Loucy (cell line): ENCODE results near the gene EXOSC7.

Experiments used
- H2AFZ ChIP-seq: fragments of 200-600 bp; sonication (generic); 2 replicates; pipeline ENCODE4 v1.6.0; 2016; ENCODE audit warnings: antibody characterized with exemption, mild to moderate bottlenecking, low read length, moderate library complexity
- H3F3A ChIP-seq: fragments of 200-600 bp; 2 replicates; pipeline ENCODE4 v1.6.0; 2016; ENCODE audit warnings: antibody characterized with exemption, low read depth, mild to moderate bottlenecking
- H3K27me3 ChIP-seq: fragments of 200-600 bp; sonication (generic); 2 replicates; pipeline ENCODE4 v1.6.1; 2014; ENCODE audit warnings: low read length, mild to moderate bottlenecking; ENCODE audit not compliant: insufficient read depth, poor library complexity, severe bottlenecking
- H3K36me3 ChIP-seq: fragments of 200-600 bp; sonication (generic); 2 replicates; pipeline ENCODE4 v1.6.1; 2016; ENCODE audit warnings: low read length; ENCODE audit not compliant: insufficient read depth
- H3K4me1 ChIP-seq: fragments of 200-600 bp; sonication (generic); 2 replicates; pipeline ENCODE4 v1.5.1; 2014; ENCODE audit warnings: low read length, mild to moderate bottlenecking; ENCODE audit not compliant: insufficient read depth, poor library complexity, severe bottlenecking
- H3K4me2 ChIP-seq: fragments of 200-600 bp; sonication (generic); 2 replicates; pipeline ENCODE4 v1.6.0; 2014; ENCODE audit warnings: antibody characterized with exemption, low read length, low read depth, mild to moderate bottlenecking; ENCODE audit not compliant: poor library complexity, severe bottlenecking
- H3K4me3 ChIP-seq: fragments of 200-600 bp; sonication (generic); 2 replicates; pipeline ENCODE4 v1.5.1; 2014; ENCODE audit warnings: low read length, mild to moderate bottlenecking, mixed read lengths; ENCODE audit not compliant: poor library complexity, severe bottlenecking
- H3K79me2 ChIP-seq: fragments of 200-600 bp; sonication (generic); 2 replicates; pipeline ENCODE4 v1.6.1; 2014; ENCODE audit warnings: low read length; ENCODE audit not compliant: insufficient read depth
- H3K9ac ChIP-seq: fragments of 200-600 bp; sonication (generic); 2 replicates; pipeline ENCODE4 v1.6.0; 2014; ENCODE audit warnings: mild to moderate bottlenecking, low read depth, low read length, moderate library complexity; ENCODE audit not compliant: poor library complexity, severe bottlenecking
- H3K9me2 ChIP-seq: fragments of 200-600 bp; sonication (generic); replicated peaks from 2 replicates; pipeline ENCODE4 v1.6.1; 2016; ENCODE audit warnings: low read depth, low read length, mixed read lengths
- H3K9me3 ChIP-seq: fragments of 200-600 bp; sonication (generic); 2 replicates; pipeline ENCODE4 v1.6.1; 2014; ENCODE audit warnings: mild to moderate bottlenecking, antibody characterized with exemption, low read length, low read depth; ENCODE audit not compliant: insufficient read depth
- H4K20me1 ChIP-seq: fragments of 200-600 bp; sonication (generic); 2 replicates; pipeline ENCODE4 v1.6.0; 2014; ENCODE audit warnings: antibody characterized with exemption, low read length, mild to moderate bottlenecking; ENCODE audit not compliant: insufficient read depth, poor library complexity, severe bottlenecking
- EZH2phosphoT487 ChIP-seq: fragments of 200-600 bp; IDR thresholded peaks from 2 replicates; pipeline ENCODE4 v1.6.1; 2018; ENCODE audit warnings: antibody characterized with exemption, mild to moderate bottlenecking, moderate library complexity, borderline replicate concordance
- TF ChIP-seq, protein P1 (sequence below): fragments of 200-600 bp; sonication (generic); conservative IDR thresholded peaks from 2 replicates; pipeline ENCODE4 v1.5.1; 2014; ENCODE audit warnings: mild to moderate bottlenecking, antibody characterized with exemption, low read length

EXOSC7 gene

DNA sequence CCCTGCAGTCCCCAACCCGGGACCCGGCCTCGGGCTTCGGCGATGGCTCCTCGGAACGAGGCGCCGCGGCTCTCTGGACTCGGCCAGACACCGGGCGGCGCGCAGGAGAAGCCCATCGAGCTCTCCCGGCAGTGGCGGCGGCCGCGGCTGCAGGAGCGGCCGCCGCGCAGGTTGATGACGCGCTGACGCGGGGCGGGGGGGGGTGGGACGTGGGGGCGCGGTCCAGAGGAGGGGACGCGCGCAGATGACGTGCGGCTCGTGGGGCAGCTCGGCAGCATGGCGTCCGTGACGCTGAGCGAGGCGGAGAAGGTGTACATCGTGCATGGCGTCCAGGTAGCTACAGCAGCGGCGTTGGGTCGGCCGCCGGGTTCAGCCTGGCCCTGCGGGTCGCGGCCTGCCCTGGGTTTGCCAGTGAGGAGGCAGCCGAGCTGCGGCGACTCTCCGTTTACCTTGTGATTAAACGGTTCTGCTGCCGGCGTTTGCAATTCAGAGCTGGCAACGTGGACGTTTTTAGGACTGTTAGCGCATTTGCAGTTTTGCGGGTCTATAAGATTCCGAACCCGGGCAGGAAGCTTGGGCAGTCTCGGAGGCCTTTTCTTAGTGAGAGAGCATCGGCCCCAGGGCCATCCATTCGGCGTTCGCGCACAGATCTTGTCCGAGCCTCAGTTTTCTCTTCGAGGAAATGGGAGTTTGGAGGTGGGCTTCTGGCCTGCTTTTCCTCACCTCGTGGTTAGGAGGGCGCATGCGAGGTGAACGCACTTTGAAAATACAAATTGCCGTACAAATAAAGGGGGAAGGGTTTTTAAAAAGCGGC is at the start of gene EXOSC7, which contains the start of gene ZDHHC3:
Gene EXOSC7, plus strand, starts transcription at position 243 of the 814 bp plus-strand sequence. Its CDS starts 34 bp downstream, at position 277.
Gene ZDHHC3, minus strand, starts transcription at position 173 of the 814 bp plus-strand sequence. CDS start 16,738 bp downstream, outside the sequence.
- H3K4me1 ChIP-seq = peaks cover 66% of the 10 kb centered on the region
- no peaks in the 10 kb centered on the region for H3K9me3 ChIP-seq
- H3K4me2 ChIP-seq = peak within 1 kb of the TSS; percentile 96
- peaks cover 91% of the 10 kb centered on the region for H3K79me2 ChIP-seq
- peak within 1 kb of the TSS; percentile 81 for H3K4me3 ChIP-seq
- H3F3A ChIP-seq = peaks cover 3% of the 10 kb centered on the region; the same call in 1 of the 2 replicates
- peak within 1 kb of the TSS; percentile 80 for H3K9ac ChIP-seq
- H3K27me3 ChIP-seq = no peaks in the 10 kb centered on the region
- no peaks in the 10 kb centered on the region for H3K36me3 ChIP-seq
- H4K20me1 ChIP-seq = peaks cover 42% of the 10 kb centered on the region
- TF ChIP-seq EZH2phosphoT487 = no peak
- TF ChIP-seq, protein P1, sequence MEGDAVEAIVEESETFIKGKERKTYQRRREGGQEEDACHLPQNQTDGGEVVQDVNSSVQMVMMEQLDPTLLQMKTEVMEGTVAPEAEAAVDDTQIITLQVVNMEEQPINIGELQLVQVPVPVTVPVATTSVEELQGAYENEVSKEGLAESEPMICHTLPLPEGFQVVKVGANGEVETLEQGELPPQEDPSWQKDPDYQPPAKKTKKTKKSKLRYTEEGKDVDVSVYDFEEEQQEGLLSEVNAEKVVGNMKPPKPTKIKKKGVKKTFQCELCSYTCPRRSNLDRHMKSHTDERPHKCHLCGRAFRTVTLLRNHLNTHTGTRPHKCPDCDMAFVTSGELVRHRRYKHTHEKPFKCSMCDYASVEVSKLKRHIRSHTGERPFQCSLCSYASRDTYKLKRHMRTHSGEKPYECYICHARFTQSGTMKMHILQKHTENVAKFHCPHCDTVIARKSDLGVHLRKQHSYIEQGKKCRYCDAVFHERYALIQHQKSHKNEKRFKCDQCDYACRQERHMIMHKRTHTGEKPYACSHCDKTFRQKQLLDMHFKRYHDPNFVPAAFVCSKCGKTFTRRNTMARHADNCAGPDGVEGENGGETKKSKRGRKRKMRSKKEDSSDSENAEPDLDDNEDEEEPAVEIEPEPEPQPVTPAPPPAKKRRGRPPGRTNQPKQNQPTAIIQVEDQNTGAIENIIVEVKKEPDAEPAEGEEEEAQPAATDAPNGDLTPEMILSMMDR = no peak
- peak within 1 kb of the TSS; percentile 99 for H2AFZ ChIP-seq
- no peaks in the 10 kb centered on the region for H3K9me2 ChIP-seq

DNA sequence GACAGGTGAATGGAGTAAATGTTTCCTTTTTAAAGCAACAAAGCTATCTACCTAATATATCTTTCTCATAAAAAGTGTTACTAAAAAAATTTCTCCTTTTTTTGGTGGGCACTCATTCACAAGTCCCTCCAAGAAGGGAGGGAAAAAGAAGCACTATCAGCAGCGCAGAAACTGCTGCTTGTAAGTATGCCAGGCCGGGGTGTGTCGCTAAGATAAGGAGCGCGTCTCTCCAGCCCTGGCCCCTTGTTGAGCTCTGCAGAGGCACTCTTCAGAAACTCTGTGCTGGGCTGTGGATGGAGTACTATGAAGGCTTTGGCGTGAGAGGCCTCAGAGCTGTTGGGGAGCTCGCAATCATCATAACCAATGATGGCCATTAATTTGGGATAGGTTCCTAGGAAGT is 49.1 kb upstream of the EXOSC7 start:
- no peak for TF ChIP-seq EZH2phosphoT487
- TF ChIP-seq, protein P1 = no peak
- Histone ChIP-seq H3K9me3 (no peaks in the 10 kb centered on the region), H3K9ac (no peak overlapping the region), H3K36me3 (peaks cover 58% of the 10 kb centered on the region; the same call in 1 of the 2 replicates), H3K9me2 (no peaks in the 10 kb centered on the region), H3K4me1 (no peaks in the 10 kb centered on the region), H3K4me3 (no peak overlapping the region), H3K4me2 (no peak overlapping the region), H3K79me2 (no peaks in the 10 kb centered on the region), H2AFZ (no peak overlapping the region), H3K27me3 (no peaks in the 10 kb centered on the region), H4K20me1 (no peaks in the 10 kb centered on the region), H3F3A (no peaks in the 10 kb centered on the region)

DNA sequence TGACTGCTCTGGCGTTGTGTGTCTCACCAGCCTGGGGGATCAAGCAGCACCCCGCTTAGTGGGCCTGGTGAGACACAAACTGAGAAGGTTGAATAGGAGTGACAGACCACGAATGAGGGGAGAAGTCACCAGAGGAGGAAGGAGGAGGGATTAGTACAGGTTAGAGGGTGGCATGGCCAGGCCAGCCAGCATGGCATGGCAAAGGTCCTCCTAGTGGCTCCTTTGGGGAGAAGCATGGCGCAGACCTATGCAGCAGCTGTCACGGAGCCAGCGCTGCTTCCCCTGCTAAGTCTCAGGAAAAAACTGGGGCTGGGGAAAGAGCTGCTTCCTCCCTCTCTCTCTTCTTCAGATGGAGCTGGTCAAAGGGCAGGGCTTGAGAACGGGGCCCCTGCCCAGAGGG is 48.7 kb upstream of the EXOSC7 start:
- Histone ChIP-seq H3K4me2 (no peak overlapping the region), H3K79me2 (no peaks in the 10 kb centered on the region), H3K4me1 (no peaks in the 10 kb centered on the region), H3K9me2 (no peaks in the 10 kb centered on the region), H4K20me1 (no peaks in the 10 kb centered on the region), H3F3A (no peaks in the 10 kb centered on the region), H3K4me3 (no peak overlapping the region), H2AFZ (no peak overlapping the region), H3K27me3 (no peaks in the 10 kb centered on the region), H3K36me3 (peaks cover 63% of the 10 kb centered on the region; the same call in 1 of the 2 replicates), H3K9me3 (no peaks in the 10 kb centered on the region), H3K9ac (no peak overlapping the region)
- TF ChIP-seq, protein P1 = no peak
- no peak for TF ChIP-seq EZH2phosphoT487
